GM19099 (cell line): ENCODE measurements around the gene NPHP4.

Source experiments
- POLR2A ChIP-seq: IDR thresholded peaks from 3 replicates; pipeline ENCODE4 v1.6.1; 2011; ENCODE audit warnings: low read depth; ENCODE audit not compliant: insufficient read length; ENCODE audit errors: extremely low read depth

Gene NPHP4

DNA sequence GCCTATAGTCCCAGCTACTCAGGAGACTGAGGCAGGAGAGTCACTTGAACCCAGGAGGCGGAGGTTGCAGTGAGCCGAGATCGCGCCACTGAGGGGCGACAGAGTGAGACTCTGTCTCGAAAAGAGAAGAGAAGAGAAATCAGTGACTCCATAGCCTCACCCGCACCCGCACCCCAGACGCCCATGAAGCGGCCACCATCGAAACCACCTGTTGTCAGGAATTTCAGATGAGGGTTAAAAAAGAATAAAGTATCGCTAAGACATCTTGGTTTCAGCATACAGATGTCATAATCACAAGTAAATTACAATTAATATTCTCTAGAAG lies 47.4 kb downstream of the NPHP4 start:
- TF ChIP-seq POLR2A, result no peak

DNA sequence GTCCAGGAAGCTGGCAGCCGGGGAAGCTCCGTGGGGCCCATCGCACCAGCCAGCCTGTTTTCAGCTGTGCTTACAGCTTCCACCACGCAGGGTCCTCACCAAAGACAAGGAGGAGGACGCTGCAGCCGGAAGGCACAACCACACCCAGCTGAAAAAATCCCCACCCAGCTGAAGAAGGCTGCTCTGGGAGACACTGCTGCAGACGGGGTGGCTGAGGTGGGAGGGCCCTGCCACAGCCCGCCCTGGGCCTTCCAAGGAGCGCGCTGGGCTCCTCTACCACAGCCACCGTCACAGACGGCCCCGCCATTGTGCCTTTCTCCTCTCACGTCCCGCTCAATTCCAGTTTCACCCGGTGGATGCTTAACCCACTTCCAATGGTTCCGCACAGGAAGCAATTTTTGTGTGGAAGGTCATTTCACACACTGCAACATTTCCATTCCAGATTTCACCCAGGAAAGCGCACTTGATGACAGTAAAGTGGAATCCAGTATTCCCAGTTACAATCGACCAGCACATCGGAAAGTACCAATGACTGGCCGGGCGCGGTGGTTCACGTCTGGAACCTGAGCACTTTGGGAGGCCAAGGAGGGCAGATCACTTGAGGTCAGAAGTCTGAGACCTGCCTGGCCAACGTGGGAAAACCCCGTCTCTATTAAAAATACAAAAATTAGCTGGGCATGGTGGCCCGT lies 47.9 kb downstream of the NPHP4 start:
- no peak for TF ChIP-seq POLR2A

DNA sequence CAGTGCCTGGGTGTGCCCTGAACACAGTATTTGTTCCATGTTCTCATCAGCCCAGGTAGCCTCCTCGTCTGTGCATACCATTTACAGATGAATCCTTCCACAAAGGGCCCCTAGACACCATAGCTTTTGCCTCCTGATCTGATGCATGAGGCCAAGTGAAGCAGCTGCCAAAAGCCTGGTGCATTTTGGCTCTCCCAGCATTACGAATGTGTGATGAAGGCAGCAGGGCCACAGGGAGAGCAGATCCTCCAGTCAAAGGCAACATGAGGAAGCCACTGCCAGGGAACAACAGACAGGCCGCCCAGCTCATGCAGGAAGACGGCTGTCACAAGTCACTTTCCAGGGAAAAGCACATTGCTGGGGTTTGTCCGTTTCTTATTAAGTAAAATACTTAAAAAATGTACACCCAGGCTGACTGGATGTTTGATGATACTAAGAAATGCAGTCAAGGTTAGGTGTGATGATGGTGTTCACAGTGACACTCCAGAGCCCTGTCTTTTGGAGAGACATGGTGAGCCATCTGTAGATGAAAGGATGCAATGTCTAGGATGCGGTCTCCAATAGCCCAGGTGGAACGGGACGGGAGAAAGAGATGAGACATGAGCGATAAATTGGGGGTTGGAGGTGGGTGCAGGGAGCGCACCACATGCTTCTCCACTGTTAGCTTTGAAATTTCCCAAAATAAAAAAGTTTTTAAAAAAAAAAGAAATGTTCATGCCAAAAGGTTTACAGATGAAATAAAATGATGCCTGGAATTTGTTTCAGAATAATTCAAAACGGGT lies 48.7 kb downstream of the NPHP4 start:
- no peak for TF ChIP-seq POLR2A

DNA sequence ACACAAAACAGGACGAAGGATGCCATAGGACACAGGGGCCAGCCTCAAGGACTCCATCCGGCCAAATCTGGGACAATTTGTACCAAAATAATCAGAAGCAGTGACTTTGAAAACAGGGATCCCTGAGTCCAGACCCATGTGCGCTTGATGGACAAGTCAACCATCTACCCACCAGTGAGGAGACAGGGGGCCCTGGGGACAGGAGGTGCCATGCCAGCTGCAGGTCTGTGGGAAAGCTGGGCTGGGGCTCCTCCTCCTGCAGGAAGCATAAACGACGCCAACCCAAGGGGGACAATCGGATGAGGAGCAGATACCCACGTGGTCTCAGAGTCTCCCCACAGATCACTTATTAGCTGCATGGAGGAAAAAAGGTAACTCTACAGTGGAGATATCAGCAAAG lies 50.6 kb downstream of the NPHP4 start:
- no peak for TF ChIP-seq POLR2A

DNA sequence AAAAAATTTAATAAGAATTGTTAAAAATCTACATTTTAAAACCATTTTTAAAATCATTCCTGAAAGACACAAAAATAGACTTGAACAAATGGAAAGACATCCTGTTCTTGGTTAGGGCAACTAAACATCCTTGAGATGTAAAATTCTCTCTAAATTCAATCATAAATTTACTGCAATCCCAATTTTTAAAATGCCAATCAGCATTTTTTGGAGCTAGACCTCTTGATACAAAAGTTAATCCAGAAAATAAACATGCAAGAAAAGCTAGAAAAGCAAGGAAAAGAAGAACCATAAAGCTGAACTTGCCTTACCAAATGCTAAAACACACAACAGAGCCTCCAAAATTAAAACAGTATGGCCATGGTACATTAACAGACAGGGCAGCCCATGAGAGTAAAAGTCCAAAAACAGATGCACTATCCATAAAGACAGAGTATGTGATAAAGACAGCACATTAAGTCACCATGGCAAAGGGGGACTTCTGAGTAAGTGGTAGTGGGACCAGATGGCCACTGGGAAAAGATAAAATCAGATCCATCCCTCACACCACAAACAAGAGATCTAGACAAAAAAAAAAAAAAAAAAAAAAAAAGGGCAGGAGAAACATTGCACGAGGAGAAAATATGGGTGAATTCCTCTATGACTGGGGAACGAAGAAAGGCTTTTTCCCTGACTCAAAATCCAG lies 51.4 kb downstream of the NPHP4 start:
- TF ChIP-seq POLR2A, result no peak

DNA sequence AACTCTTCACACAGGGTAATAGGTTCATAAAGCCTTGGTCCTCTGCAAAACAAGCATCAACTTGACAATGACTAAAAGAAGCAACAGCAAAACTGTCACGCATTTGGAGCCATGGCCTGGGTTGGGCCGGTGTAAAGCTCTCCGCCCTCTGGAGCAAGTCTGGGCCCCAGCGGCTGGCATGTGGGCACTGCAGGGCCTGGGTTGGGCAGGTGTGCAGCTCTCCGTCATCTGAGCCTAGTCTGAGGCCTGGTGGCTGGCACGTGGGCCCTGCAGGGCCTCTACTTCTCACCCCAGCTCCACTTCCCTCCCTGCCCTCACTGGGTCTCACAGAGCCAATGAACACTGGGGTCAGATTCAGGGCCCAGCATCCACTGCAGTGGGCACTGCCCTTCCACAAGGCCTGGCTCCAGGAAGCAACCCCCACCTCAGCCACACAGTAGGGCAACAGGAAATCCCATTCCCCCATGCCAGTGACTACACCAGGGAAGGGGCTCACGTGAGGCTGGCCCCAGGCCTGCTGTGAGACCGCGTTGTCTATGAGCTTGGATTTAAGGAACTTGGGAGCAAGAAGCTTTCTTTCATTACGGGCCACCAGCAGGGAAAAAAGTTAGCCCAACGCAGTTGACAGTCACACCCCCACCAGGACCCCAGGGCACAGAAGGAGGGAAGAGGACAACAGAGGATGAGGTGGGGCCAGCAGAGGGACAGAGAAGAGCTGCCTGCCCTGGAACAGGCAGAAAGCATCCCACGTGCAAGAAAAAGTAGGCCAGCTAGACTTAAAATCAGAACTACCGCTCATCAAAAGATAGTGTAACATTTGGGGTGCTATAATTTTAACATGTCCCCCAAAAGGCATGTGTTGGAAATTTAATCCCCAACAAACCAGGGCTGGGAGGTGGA lies 52.7 kb downstream of the NPHP4 start:
- TF ChIP-seq POLR2A, result no peak

DNA sequence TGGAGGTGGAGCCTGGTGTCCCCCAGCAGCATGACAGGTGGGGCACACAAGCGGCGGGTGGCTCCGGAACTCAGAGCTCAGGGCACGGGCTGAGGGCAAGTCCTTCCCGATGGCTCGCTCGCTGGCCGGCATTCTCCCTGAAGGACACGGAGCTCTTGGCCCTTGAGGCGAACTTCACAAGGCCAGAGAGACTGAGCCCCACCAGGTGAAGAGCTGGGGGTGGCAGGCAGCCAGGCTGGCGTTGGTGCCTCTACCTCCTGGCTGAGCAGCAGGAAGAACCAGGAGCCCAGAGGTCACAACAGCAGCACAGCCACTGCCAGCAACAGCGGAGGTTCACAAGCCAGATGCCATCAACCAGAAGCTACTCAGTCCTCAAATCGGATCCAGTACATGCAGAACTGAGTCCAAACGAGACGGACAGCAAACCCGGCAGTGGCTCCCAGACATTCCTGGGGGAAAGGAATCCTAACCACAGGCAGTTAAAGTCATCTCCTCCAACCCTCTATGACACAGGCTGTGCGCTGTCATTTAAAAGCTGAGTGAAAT lies 54.1 kb downstream of the NPHP4 start:
- no peak for TF ChIP-seq POLR2A

DNA sequence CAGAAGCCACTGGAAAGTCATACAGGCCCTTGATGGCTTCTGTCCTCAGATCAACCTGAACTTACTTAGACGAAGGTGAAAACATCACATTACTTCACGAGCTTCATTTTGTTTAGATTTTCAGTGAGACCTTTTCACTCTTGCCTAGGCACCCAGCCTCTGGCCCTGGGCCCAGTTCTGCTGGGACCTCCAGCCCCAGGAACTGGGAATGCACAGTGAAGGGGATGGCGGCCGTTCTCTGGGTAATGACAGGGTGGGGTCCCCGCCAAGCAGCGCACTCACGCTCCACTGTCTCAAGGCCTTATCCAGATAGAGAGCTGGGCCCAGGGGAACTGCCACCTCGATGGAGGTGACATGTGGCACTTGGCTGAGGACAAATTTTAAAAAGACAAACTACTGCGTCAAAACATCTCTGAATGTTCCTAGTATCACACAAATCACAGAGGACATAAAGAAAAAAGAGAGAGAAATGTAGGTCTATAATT lies 54.8 kb downstream of the NPHP4 start:
- no peak for TF ChIP-seq POLR2A

DNA sequence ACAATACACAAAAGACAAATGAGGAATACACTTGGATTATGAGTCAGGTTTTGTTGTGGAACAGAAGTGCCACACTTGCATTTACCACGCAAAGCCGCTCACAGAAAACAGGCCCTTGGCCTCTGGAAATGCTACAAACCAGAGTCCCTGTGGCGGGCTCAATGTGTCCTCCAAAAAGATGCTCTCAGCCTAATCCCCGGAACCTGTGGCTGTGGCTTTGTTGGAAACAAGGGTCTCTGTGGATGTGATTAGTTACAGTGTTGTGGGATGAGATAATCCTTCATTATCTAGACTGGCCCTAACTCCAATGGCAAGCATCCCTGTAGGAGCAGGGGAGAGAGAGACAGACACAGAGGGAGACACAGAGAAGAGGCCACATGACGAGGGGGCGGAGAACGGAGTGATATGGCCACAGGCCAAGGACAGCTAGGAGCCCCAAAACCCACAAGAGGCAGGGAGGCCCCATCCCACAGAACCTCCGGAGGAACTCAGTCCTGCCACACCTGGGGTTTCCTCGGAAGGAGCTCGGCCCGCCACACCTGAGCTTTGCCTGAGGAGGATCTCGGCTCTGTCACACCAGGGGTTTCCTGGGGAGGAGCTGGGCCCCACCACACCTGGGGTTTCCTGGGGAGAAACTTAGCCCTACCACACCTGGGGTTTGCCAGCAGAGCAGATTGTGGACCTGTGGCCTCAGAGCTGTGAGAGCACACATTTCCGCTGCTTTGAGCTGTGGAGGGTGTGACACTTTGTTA lies 55.4 kb downstream of the NPHP4 start:
- no peak for TF ChIP-seq POLR2A

DNA sequence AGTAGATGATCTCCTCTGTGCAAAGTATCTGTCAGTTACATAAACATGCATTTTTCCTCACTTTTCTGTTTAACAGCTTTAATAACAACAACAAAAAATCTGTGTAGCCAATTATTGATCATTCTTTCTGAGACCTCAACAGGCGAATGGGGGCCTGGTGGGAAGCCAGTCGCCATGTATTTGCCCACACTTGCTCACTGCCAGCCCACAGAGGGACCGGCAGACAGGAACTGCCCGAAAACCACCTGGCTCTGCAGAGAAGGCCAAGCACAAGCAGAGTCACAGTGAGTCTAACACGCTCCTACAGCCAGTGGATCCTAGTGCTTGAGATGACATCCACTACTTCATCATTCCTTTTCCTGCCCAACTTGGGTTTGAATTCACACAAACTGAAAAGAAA lies 56.1 kb downstream of the NPHP4 start:
- no peak for TF ChIP-seq POLR2A

DNA sequence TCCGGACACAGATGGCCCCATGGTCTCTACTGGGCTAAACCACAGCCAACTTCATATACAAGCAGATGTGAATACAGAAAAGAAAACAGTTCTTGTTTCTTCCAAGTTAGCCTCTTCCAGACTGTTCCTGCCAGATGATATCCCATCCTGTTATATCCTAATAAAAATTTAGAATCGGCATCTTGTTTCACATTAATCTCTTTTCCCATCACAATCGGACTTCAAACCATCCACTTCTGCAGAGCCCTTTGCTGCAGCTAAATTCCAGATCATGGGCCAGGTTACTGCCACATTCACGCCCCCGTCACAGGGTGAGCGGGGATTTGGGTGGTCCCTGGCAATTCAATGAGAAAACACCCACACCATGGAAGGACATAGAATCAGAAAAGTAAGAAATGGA lies 57.2 kb downstream of the NPHP4 start:
- TF ChIP-seq POLR2A, result no peak

DNA sequence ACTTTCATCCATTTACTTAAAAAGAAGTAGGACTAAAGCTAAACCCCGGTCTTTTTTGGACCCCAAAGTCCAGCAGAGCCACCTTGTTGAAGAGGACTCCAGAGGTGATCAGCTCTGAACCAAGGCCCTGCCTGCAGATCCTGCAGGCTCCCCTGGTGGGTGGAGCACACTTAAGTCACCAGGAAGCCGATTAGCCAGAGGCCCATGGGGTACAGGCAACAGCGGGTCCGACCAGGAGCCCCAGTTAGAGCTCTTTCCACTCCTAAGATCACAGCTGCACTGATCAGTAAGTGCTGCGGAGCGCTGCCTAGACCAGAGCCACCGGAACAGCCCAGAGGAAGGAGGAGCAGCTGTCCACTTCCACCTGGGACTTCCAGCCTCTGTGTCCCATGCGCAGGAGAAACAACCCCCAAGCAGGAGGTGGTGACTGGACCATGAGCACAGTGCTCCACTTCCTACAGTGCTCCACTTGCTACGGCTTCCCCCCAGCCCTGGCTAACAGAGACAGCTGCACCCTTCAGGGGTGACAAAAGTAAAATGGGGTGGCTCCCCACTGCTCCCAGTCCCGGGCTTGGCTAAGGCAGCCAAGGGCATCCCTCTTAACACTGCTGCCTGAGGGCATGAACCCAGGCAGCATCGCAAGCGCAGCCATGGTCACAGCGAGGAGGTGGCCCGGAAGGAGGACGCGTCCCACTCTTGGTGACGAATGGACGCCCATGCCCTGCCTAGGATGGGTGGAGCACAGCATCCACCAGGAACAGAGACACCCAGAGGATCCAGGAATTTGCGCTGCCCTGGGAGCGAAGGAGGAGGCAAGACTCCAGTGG lies 58.0 kb downstream of the NPHP4 start:
- TF ChIP-seq POLR2A, result no peak

DNA sequence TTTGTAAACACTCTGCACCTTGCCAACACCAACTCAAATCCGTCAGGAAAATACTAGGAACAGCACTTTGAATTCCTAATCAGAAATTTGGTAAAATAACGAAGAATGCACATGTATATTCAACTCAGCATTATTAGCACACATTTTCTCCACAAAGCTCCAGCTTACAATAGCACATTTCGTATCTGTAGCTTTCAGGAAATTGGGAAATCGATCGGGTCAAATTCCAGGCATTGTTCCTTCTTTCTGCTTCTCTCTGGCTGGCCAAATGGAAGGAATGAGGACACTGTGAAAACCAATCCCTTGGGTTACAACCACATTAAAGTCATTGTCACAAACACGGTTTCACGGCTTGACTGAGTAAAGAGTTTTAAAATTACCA lies 58.6 kb downstream of the NPHP4 start:
- no peak for TF ChIP-seq POLR2A
